ENCODE measurements around the gene MPV17L2.

DNA sequence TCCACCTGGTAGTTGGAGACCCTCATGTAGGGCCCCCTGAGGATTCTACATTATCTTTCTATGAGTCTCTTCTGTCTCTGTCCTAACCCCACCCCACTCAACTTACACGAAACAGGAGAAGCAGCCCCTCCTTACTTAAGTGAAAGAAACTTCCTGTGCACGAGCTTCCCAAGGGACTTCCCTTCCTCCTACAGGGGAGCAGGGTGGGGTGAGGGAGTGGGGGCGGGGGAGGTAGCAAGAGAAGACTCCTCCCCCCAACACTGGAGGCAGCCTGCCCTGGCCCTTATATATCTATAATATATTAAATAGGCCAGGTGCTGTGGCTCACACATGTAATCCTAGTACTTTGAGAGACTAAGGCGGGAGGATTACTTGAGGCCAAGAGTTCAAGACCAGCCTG lies 38.8 kb downstream of the MPV17L2 start:
- TF ChIP-seq, protein P1, sequence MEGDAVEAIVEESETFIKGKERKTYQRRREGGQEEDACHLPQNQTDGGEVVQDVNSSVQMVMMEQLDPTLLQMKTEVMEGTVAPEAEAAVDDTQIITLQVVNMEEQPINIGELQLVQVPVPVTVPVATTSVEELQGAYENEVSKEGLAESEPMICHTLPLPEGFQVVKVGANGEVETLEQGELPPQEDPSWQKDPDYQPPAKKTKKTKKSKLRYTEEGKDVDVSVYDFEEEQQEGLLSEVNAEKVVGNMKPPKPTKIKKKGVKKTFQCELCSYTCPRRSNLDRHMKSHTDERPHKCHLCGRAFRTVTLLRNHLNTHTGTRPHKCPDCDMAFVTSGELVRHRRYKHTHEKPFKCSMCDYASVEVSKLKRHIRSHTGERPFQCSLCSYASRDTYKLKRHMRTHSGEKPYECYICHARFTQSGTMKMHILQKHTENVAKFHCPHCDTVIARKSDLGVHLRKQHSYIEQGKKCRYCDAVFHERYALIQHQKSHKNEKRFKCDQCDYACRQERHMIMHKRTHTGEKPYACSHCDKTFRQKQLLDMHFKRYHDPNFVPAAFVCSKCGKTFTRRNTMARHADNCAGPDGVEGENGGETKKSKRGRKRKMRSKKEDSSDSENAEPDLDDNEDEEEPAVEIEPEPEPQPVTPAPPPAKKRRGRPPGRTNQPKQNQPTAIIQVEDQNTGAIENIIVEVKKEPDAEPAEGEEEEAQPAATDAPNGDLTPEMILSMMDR (conservative IDR thresholded peaks at IDR 0.05; ENCODE audit: low read depth, low read length) = no peak
- no peak for TF ChIP-seq RAD21 (IDR thresholded peaks at IDR 0.05; ENCODE audit: low read length)
- no peak for TF ChIP-seq CHD1 (IDR thresholded peaks at IDR 0.05; ENCODE audit: low read depth, low read length)
- no peak for TF ChIP-seq POLR2A (IDR thresholded peaks at IDR 0.05; ENCODE audit: low read depth, low read length)
- TF ChIP-seq, protein P2, sequence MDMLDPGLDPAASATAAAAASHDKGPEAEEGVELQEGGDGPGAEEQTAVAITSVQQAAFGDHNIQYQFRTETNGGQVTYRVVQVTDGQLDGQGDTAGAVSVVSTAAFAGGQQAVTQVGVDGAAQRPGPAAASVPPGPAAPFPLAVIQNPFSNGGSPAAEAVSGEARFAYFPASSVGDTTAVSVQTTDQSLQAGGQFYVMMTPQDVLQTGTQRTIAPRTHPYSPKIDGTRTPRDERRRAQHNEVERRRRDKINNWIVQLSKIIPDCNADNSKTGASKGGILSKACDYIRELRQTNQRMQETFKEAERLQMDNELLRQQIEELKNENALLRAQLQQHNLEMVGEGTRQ (IDR thresholded peaks at IDR 0.05; ENCODE audit: low read depth, low read length) = no peak
- TF ChIP-seq, protein P3, sequence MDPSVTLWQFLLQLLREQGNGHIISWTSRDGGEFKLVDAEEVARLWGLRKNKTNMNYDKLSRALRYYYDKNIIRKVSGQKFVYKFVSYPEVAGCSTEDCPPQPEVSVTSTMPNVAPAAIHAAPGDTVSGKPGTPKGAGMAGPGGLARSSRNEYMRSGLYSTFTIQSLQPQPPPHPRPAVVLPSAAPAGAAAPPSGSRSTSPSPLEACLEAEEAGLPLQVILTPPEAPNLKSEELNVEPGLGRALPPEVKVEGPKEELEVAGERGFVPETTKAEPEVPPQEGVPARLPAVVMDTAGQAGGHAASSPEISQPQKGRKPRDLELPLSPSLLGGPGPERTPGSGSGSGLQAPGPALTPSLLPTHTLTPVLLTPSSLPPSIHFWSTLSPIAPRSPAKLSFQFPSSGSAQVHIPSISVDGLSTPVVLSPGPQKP (IDR thresholded peaks at IDR 0.05; ENCODE audit: borderline replicate concordance, low read depth, low read length) = no peak

All from IMR-90 (cell line).